ENCODE data around the gene AGAP1.

DNA sequence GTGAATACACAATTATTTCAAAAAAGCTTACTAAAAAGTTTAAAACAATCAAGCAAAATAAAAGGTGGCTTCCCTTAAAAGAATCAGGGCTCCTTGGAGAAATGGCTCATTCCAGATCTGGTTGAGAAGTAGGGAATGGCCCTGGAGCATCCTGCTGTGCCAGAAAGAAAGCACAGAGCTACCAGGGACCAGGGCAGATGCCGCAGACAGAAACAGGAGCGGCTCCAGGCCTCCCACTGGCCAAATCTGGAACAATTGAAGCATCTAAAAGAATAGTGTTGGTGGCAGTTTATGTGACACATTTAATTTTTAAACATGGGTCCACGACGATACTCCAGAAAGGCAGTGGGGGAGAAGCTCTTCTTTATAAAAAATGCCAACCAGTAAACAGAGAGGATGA, 598.9 kb downstream of the AGAP1 start:
- TF ChIP-seq, protein P1, sequence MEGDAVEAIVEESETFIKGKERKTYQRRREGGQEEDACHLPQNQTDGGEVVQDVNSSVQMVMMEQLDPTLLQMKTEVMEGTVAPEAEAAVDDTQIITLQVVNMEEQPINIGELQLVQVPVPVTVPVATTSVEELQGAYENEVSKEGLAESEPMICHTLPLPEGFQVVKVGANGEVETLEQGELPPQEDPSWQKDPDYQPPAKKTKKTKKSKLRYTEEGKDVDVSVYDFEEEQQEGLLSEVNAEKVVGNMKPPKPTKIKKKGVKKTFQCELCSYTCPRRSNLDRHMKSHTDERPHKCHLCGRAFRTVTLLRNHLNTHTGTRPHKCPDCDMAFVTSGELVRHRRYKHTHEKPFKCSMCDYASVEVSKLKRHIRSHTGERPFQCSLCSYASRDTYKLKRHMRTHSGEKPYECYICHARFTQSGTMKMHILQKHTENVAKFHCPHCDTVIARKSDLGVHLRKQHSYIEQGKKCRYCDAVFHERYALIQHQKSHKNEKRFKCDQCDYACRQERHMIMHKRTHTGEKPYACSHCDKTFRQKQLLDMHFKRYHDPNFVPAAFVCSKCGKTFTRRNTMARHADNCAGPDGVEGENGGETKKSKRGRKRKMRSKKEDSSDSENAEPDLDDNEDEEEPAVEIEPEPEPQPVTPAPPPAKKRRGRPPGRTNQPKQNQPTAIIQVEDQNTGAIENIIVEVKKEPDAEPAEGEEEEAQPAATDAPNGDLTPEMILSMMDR (IDR thresholded peaks at IDR 0.05) = no peak
- TF ChIP-seq POLR2A (IDR thresholded peaks at IDR 0.05) = no peak

All from thyroid gland (tissue), 4 donors.